HG02571 (cell line): ENCODE results near the gene RERG.

Experiments used
- ATAC-seq: cut with Tn5 transposase; IDR thresholded peaks from one replicate; pipeline ENCODE4 v1.9.1; 2021; ENCODE audit warnings: mild to moderate bottlenecking, moderate library complexity; ENCODE audit not compliant: unreplicated experiment

The RERG gene

DNA sequence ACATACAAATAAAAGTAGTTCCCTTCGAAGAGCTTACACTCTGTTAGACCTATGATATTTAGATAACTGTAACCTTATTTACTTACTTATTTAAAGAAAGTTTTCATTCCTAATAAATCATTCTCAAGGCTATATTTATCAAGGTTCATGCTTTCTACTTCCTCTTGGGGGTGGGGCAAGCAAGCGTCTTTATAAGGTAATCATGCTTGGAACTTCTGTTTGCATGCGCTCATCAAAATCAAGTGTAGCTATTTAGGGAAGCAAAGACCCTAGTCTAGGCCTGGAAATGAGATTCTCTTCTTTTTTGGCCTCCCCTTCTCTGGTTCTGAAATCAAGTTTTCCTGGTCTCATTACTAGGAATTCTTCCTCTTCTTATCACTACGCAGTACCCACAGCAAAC, 766 bp downstream of the RERG start:
- ATAC-seq = no peak

DNA sequence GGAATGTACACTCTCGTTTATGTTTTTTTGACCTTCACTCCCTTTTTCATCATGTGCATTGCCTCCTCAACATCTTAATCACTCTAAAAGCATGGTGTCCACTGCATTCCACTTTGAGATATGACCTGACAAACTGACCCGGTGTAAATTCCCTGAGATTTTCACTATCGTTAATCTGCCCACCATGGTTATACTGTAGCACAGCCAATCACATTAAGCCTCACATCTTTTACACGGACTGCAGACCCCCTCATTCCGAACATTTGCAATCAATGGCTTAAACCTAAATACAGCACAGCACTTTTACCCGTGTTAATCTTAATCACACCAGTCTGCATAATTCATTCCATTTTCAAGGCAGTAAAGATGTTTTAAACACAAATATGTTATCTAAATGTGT, 2.4 kb downstream of the RERG start:
- no peak for ATAC-seq

DNA sequence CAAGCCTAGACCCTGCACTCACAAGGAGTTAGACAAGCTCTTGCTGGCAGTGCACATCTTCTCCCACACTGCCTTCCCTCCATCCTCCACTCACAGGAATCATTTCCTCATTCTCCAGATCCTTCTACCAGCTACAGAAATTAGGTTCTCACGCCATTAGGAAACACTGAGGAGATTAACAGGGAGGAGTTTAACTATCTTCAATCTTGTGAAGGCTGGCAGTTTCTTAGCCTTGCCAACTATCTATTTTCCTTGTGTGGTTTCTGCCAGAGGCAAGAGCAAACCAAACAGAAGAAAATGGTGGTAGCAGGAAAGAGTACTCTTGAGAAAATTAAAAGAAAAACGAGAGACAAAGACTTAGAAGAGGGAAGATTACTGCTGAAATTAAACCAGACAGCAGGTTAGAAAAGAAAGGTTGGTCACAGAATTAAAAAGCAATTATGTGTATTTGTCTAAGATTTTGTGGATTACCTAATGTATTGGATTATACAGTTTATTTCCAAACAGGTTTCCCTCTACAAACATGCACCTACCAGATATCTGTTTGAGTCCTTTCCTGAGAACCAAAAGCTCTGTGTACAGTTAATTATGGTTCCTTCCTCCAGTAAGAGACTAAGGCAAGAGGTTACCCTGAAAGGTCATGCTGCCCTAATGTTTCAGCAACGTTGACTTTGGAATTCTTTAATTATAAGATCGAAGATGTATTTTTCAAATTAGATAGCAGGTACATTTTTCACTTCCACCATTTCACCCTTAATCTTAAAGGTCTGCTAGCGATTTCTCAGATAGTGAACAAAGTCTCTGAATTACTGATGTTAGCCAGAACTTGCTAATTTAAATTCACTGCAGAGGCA, 5.0 kb downstream of the RERG start:
- no peak for ATAC-seq

DNA sequence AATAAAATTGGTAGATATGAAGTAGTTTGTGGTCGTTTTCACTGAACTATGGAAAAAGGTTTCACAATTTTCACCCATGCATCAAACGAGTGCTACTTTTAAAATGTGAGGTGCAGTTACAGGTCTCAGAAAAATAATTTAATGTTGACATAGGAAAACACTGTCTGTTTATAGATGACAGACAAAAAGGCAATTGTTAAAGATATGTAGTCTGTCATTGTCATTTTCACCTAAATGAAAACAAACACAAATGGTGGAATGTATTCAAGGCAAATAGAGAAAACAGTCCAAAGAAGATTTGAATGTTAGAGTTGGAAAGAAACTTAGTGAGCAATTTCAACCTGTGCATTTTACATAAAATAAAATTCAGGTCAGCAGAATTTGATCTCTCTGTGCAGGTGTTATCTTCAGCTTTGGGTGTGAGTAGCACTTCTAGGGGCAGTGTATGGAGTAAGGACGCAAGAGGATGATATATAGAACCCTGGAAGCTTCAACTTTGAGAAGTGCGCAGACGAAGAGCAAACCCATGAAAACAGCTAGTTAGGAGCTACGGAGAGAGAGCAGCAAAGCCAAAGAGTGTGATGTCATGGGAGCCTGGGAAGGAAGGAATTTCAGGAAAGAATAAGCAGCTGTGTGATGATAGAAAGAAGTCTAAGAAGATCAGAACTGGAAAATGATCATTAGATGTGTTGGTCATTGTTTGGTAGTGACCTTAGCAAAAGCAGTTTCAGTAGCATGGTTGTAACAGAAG, 6.2 kb downstream of the RERG start:
- ATAC-seq = no peak

DNA sequence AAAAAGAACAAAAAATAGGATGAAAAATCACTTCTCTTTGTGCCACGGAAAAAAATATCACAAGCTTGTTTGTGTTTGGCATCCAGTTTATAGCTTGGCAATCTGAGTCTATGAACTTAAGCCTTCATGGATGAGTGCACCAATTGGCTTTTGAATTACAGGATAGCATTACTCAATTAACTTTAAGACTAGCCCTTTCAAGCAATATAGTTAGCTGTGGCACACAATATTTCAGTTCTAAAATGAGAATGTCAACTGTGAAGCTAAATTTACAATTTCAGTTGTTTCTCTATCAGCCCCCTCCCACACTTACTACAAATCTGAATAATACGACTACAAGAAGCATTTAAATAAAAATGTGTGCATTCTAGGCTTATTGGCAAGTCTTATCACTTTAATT, 8.3 kb downstream of the RERG start:
- no peak for ATAC-seq

DNA sequence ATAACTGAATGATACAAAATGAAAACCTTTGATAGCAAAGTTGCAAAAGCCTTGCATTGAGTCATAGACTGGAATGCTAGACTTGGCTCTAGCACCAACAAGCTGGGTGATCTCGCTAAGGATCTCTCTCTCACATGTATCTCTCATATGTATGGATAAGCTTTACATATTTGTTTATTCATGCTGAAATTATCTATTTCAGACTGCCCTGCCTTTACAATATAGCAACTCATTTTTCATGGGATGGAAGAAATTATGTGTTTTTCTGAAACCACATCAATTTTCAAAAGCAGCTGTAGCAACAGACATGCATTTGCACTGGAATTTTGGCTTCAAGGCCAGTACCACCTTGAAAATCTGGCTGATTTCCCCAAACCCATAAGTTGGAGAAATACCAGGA, 11.4 kb downstream of the RERG start:
- no peak for ATAC-seq

DNA sequence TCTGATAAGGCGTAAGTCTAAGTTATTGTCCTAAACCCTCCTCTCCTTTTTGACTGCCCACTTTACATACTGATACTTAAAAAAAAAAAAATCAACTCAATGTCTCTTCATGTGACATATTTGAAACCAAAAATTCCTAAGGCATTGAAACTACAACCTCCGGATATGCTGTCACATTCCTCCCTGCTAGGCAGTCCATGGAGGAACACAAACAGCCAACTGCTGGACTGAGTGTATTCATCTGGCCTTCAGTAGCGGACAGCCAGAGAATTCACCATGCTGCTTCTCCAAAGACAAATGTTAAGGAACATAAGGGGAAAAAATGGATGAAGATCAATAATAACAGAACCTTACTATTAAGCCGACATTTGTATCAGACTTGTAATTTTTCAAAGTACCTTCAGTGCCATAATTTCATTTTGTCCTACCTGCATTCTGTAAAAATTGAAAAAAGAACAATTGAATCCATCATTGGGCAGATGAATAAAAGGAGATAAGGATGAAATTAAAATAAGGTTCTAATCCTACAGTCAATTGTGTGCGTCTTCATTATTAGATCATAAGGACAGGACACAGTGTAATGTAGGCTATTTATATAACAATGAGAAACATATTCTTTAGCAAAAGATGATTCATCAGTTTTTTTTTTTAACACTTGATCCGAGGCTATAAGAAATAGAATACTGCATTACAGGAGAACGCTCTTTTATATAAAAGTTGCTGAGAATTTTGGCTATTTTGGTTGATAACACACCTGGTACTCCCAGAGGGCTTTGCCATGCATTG, 12.2 kb downstream of the RERG start:
- no peak for ATAC-seq

DNA sequence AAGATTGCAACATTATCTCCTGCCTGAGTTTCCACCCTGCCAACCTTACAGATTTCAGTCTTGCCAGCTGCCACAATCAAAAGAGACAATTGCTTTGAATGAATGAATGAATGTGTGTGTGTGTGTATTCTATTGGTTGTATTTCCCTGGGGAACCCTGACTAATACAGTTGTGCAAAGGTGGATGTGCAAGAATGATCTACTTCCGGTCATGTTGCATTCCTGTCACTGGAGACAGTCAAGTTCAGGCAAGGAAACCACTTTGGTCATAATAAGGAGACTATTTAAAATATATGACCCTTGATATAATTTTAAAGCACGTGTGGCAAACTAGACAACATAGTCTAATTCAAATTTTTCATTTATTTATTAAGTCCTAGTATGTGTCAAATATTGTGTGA, 13.1 kb downstream of the RERG start:
- no peak for ATAC-seq

DNA sequence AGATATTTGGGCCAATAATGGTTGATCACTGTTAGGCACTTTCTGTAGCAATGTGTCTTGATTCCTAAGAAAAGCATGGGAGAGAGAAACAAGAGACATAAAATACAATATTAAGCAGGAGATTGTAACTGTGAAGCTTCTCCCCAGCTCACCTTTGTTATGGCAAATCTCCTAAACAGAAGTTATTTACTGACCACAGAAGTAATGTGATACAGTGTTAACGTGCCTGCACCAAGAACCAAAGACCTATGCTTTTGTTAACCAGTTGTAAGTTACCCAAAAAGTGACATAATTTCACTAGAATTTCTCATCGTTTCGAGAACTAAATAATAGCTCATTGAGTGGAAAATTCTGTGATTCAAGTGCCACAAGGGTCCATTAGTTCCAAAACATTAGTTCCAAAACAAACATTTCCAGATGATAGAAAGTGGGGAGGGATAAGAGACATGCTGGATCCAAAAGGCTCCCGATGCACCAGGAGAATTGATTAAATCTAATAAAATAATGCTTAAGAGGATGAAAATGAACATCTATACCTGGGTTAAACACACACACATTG, 14.3 kb downstream of the RERG start:
- ATAC-seq = no peak

DNA sequence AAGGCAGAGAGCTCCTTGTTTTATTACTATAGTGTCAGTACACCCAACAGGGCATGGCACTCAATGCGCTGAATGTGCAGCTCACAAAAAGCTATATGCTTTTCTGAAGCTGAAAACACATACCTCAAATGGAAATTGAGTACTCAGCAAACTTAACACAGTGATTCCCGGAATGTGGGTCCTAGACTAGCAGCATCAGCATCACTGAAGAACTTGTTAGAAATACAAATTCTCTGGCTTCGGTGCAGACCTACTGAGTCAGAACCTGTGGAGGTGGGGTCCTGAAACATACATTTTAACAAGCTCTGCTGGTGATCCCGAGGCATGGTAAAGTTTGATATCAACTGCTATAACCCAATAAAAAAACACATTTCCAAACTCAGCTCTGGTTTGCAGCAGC, 14.9 kb downstream of the RERG start:
- no peak for ATAC-seq

DNA sequence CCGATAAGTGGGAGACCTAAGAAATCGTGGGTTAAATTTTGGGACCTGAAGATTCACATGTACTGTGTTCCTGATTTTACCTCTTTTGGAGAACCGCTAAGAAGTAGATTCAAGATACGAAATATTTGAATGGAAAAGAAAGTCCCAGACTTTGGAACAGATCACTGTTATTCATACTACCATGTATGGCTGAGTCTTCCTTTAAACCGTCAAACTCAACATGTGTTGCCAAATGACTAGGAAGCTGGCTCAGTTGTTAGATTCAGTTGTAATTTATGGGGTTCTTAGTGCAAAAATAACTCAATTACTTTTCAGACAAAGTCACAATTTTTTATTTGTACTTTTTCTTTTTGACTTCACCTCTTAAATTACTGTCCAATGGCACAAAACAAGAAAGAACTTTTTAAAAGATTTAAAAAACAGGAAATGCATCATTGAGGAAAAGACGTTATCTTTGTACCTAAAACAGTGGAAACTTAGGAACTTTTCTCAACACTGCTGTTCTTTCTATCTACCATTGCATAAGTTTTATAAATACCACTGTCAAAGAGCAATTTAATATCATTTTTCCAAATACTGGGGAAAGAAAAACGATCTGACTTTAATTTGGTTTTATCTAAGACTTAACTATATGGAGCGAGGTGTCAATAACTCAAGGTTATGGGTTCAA, 15.7 kb downstream of the RERG start:
- no peak for ATAC-seq

DNA sequence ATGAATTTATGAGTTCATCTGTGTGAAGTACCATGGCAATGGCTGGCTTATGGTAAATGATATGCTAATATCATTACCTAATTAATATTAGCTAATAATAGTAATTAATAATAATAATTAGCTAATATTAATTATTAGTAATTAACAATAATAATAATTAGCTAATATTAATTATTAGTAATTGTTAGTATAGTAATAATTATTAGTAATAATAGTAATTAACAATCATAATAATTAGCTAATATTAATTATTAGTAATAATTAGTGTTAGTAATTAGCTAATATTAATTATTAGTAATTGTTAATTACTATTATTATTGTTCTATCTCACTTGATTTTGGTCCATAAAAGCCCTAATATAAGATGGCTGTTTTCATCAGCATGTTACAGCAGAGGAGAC, 19.8 kb downstream of the RERG start:
- no peak for ATAC-seq

DNA sequence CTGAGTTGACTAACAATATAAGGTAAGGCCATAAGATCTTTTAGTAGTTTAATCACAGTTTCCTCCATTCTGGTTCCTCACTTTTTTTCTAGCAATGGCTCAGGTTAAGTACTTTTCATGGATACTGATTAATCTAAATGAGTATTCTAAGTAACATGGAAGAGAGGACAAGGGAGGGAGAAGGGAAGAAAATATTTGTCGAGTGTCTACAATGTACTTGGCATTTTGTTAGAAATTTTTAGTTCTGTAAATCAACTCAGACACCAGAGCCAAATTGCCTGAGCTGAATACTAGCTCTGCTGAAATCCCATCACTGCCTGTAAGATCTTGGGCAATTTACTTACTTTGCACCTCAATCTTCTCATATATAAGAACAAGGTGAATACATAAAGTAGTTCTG, 20.2 kb downstream of the RERG start:
- no peak for ATAC-seq

DNA sequence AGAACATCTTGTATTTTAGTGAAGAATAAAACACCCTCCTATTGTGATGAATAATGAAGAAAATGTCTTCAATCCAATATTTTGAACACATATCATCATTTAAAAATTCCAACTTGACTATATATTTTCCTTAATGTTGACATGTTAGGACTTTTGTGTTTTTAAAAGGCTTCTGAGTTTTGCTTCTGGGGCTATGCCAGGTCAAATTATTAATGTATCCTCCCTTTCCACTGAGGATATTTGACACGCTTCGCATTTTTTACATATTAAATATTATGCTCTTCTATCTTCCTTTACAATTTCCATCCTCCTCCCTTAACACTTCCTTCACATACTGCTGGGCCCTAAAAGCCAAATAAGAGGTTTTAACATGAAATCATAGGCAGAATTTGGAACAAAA, 20.6 kb downstream of the RERG start:
- ATAC-seq = no peak

DNA sequence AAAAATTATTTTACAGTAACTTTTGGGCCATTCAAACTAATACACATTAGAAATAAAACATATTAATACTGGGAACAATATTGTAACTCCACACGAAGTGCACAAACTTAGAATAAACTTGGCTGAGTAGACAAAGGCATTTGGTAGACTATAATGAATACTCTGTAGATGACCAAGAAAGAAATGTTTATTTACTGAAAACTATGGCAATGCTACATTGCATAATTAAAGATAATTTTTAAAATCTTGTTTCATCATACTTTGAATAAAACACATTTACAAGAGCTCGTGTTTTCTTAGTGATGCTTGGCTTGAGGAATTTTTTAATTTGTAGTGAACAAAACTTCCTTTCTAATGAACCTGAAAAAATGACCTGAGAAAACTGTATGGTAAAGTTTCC, 21.3 kb downstream of the RERG start:
- no peak for ATAC-seq

DNA sequence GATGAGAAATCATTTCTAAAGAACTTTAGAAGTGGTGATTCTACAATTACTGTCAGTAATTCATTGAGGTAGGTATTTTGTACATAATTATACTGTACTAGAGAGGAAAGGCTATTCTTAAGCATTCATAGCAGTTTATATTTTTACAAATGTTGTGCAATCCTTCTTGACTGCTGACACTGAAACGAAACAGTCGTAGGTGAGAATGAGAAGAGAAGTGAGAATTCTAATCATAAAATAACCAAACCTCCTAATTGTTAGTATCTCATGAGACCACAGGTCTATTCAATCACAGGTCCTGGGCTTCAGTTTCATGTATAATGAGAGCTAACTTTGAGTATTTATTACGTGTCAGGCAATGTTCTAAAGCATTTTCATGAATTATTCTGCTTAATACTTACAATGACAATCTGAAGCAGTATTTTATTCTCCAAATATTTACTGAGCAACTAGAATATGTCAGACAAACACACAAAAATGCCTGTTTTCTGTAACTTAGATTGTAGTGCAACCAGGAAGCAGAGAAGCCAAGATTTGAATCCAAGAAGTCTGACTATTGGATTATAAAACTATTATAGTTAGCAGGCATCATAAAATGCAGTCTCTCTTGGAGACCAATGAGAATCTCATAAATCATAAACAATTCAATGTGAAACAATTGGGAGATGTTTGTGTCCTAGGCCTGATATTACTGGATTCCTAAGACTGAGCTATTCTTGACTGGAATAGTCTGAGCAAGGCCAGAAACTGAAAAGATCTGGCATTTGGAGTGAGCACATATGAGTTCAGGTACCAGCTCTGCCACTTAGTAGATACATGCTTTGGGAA, 24.3 kb downstream of the RERG start:
- no peak for ATAC-seq

DNA sequence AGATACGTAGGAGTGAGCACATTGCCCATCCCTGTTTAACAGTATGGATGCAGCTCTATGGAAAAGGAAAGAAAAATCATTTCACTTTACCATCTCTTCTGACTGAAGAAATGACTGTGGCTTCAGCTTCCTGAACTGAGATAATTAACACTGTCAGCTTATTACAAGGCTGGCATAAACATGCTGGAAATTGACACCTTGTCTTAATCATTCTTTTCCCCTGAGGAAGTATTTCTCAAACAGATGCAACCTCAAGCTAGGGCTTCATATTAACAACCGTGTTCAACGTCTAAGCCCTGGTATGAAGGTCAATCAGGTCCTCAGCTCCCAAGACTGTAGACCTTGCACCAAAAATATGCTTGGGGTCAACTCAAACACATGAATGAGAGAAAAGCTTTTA, 25.0 kb downstream of the RERG start:
- no peak for ATAC-seq

DNA sequence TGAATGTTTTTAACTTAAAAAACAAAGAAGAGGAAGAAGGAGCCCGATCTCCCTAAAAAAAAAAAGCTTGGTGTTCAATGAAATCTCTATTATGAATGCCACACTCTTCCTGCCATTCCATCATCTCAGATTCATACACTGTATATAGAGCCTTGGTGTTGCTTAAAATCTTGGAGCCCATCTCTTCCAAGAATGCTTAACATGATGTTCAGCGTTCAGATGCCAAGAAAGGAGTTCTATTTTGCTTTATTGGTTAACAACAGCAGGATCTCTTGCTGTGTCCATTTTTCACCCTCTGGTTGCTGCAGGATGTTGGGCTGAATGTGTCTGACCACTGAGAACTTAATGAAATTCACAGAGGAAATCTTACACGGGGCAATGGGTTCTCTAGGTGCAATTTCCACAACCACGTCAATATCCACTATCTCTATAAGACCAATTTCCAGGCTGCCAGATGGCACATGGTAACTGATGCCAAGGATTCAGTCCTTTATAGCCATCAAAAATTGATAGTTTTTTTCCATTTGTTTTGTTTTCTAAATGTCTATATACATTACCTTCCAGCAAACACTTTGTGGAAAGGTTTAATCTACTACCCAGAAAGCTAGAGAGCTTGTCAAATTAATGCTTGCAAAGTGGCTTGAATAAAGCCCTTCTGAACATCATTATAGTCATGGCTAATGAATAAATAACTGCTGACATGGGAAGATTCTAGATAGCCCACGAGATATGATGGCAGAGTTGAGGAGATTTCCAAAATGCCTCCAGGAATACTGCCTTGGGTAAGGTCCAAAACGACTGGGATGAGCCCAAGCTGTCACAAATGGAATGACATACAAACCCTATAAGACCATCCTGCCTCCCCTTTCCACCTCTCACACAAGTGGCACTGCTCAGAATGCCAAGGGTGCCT, 26.5 kb downstream of the RERG start:
- no peak for ATAC-seq

DNA sequence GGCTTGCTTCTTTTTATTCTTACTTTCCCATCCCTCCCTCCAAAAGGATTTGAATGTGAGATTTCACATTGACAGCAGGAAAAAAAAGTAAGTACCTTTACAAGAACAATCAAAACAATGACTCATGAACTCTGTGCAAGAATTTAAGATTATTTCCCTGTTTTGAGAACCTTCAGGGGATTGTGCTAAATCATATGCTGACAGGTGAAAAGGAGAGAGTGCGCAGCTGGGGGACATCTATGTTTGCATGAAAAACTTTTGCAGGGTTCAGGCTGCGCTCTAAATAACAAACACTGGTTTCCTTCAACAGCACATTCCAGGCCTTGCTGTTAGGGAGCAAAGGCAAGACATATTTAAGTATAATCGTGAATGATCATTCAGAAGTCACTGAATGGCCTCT, 27.3 kb downstream of the RERG start:
- no peak for ATAC-seq
